Common myeloid progenitor, CD34-positive (primary cell): ENCODE measurements around the gene ERBIN.
"Not testable (repeated sequence)": the region's sequence is repeated elsewhere in the genome, so short reads cannot be mapped to it uniquely, and the experiment has no call there.

Experiments
- CTCF ChIA-PET: fragments of 350-600 bp; sonication (Branson Sonifier 250); formaldehyde crosslinking; loops from one replicate; lab custom pipeline; 2021; ENCODE audit warnings: antibody characterized with exemption; lab: Charles Lee
- POLR2A ChIA-PET: fragments of 350-600 bp; sonication (Branson Sonifier 250); formaldehyde crosslinking; loops from one replicate; lab custom pipeline; 2021; ENCODE audit warnings: antibody characterized with exemption; lab: Charles Lee
- DNase-seq, 3 donors: peaks; one replicate each; pipeline versions ENCODE4 v3.0.0 to v3.0.0-alpha.2; 2013
- H3K27ac ChIP-seq, 2 experiments: 1 replicate in 1 of 2; 2 replicates in 1 of 2; pipeline ENCODE4 v1.7.0; 2013; ENCODE audit warnings: inconsistent platforms in 2 of 2, low read length in 2 of 2, mild to moderate bottlenecking in 2 of 2, low read depth in 1 of 2, moderate library complexity in 1 of 2; ENCODE audit not compliant: severe bottlenecking in 2 of 2, insufficient read depth in 1 of 2, poor library complexity in 1 of 2
- H3K27me3 ChIP-seq, 5 experiments: replicated peaks in 2 of 5; 1 replicate in 3 of 5; 2 replicates in 2 of 5; pipeline versions ENCODE4 v1.6.1 to v1.7.0; 2013; ENCODE audit warnings: low read length in 4 of 5, mild to moderate bottlenecking in 2 of 5, moderate library complexity in 2 of 5, inconsistent platforms in 1 of 5; ENCODE audit not compliant: insufficient read depth in 5 of 5, control insufficient read depth in 4 of 5
- H3K36me3 ChIP-seq, 4 experiments: 1 replicate in 2 of 4; 2 replicates in 2 of 4; pipeline versions ENCODE4 v1.6.1 to v1.7.0; 2013; ENCODE audit warnings: low read length in 3 of 4, control low read depth in 1 of 4, mild to moderate bottlenecking in 1 of 4; ENCODE audit not compliant: control insufficient read depth in 4 of 4, insufficient read depth in 4 of 4
- H3K4me1 ChIP-seq, 4 experiments: 1 replicate in 3 of 4; 2 replicates in 1 of 4; pipeline versions ENCODE4 v1.6.1 to v1.7.1; 2013; ENCODE audit warnings: low read length in 3 of 4, mild to moderate bottlenecking in 3 of 4, control low read depth in 1 of 4, inconsistent platforms in 1 of 4, moderate library complexity in 1 of 4; ENCODE audit not compliant: control insufficient read depth in 4 of 4, insufficient read depth in 4 of 4; ENCODE audit errors: control extremely low read depth in 1 of 4
- H3K4me3 ChIP-seq, 7 experiments: 1 replicate in 4 of 7; 2 replicates in 3 of 7; pipeline versions ENCODE4 v1.5.1 to v1.7.0; 2013; ENCODE audit warnings: mild to moderate bottlenecking in 7 of 7, low read length in 6 of 7, moderate library complexity in 6 of 7, inconsistent platforms in 2 of 7, low read depth in 2 of 7, control low read depth in 1 of 7; ENCODE audit not compliant: insufficient read depth in 4 of 7, control insufficient read depth in 1 of 7; ENCODE audit errors: extremely low read depth in 1 of 7
- H3K9me3 ChIP-seq, 5 experiments: 1 replicate in 4 of 5; 2 replicates in 1 of 5; pipeline versions ENCODE4 v1.6.1 to v1.7.1; 2013; ENCODE audit warnings: low read length in 4 of 5, mild to moderate bottlenecking in 2 of 5, inconsistent platforms in 1 of 5, low read depth in 1 of 5, moderate library complexity in 1 of 5; ENCODE audit not compliant: control insufficient read depth in 4 of 5, insufficient read depth in 2 of 5; ENCODE audit errors: control extremely low read depth in 1 of 5
- WGBS: methylation state at CpG from one replicate; pipeline ENCODE4 v1.1.5; 2013; ENCODE audit not compliant: insufficient coverage; 5-methylcytosine and 5-hydroxymethylcytosine counted together

Gene ERBIN

GRCh38 chr5:65954200-65954599 is 27.8 kb downstream of the ERBIN start:
- POLR2A ChIA-PET = no interaction called here
- Histone ChIP-seq H3K9me3 (peaks cover 0 to 1% (median 0%) of the 10 kb centered on the region in 5 experiments), H3K36me3 (peaks cover 0 to 6% (median 2%) of the 10 kb centered on the region in 4 experiments), H3K4me1 (no peaks in the 10 kb centered on the region), H3K27ac (no peak overlapping the region), H3K4me3 (no peak overlapping the region), H3K27me3 (no peaks in the 10 kb centered on the region)
- CTCF ChIA-PET = no interaction called here
- 100% methylated on average over 2 of the region's 3 CpGs for WGBS
- no peak for DNase-seq

- POLR2A ChIA-PET = no interaction called here
- H3K4me1 ChIP-seq = no peaks in the 10 kb centered on the region
- DNase-seq = no peak
- CTCF ChIA-PET = no interaction called here
- peaks cover 0 to 6% (median 1%) of the 10 kb centered on the region in 4 experiments for H3K36me3 ChIP-seq
- no peak overlapping the region for H3K27ac ChIP-seq
- H3K27me3 ChIP-seq = no peaks in the 10 kb centered on the region
- peaks cover 0 to 1% (median 0%) of the 10 kb centered on the region in 5 experiments for H3K9me3 ChIP-seq
- 100% methylated on average over 2 of the region's 3 CpGs for WGBS
- H3K4me3 ChIP-seq = no peak overlapping the region
Observed at GRCh38 chr5:65955746-65956145, 29.4 kb downstream of the ERBIN start.

- POLR2A ChIA-PET, H3K27me3 ChIP-seq, H3K4me1 ChIP-seq, H3K27ac ChIP-seq, H3K9me3 ChIP-seq, H3K36me3 ChIP-seq, H3K4me3 ChIP-seq, CTCF ChIA-PET, DNase-seq: not testable (repeated sequence)
- WGBS = 96% methylated on average over 12 of the region's 30 CpGs
Observed at GRCh38 chr5:65957703-65958102, 31.3 kb downstream of the ERBIN start.

- ChIA-PET CTCF (interaction anchor here (1.1 kb wide), 1 partner anchor 19 kb away, joined by 3 read pairs; no protein-coding TSS in a partner anchor), POLR2A (no interaction called here)
- Histone ChIP-seq H3K27me3 (no peaks in the 10 kb centered on the region), H3K4me3 (no peak overlapping the region), H3K4me1 (peaks cover 0 to 5% (median 2%) of the 10 kb centered on the region in 4 experiments), H3K9me3 (peaks cover 0 to 1% (median 0%) of the 10 kb centered on the region in 5 experiments), H3K36me3 (peaks cover 0 to 3% (median under 1%) of the 10 kb centered on the region in 4 experiments), H3K27ac (no peak overlapping the region)
- peak in 2 of 3 donors; percentile 23 to 39 for DNase-seq
Observed at GRCh38 chr5:65961633-65962032, 35.3 kb downstream of the ERBIN start.

- Histone ChIP-seq H3K4me3 (no peak overlapping the region), H3K36me3 (no peaks in the 10 kb centered on the region), H3K27ac (no peak overlapping the region), H3K9me3 (no peaks in the 10 kb centered on the region), H3K27me3 (no peaks in the 10 kb centered on the region), H3K4me1 (peaks cover 0 to 13% (median 5%) of the 10 kb centered on the region in 4 experiments)
- WGBS = 100% methylated on average over 3 of the region's 7 CpGs
- peak in 2 of 3 donors; percentile 28 to 68 for DNase-seq
- ChIA-PET CTCF (interaction anchor here (1.0 to 1.2 kb wide), 2 partner anchors 39 to 206 kb away, joined by 3 read pairs; no protein-coding TSS in a partner anchor), POLR2A (no interaction called here)
Observed at GRCh38 chr5:65967288-65968066, 41.1 kb downstream of the ERBIN start.

GRCh38 chr5:65969539-65970393 is 43.4 kb downstream of the ERBIN start:
- peak in 2 of 3 donors; percentile 17 to 24 for DNase-seq
- peak overlapping the region in 1 of 2 experiments; percentile 49 for H3K27ac ChIP-seq
- H3K4me1 ChIP-seq = peaks cover 0 to 13% (median 5%) of the 10 kb centered on the region in 4 experiments
- POLR2A ChIA-PET = interaction anchor here (0.5 to 0.9 kb wide), 2 partner anchors 22 kb away, joined by 3 read pairs; no protein-coding TSS in a partner anchor
- no peaks in the 10 kb centered on the region for H3K9me3 ChIP-seq
- no peaks in the 10 kb centered on the region for H3K36me3 ChIP-seq
- H3K4me3 ChIP-seq = peak overlapping the region in 2 of 7 experiments; percentile 4 to 61
- WGBS = no CpG with 5 or more reads among the region's 2 CpGs
- CTCF ChIA-PET = interaction anchor here (0.6 to 1.5 kb wide), 3 partner anchors 10 to 143 kb away, joined by 3 to 4 read pairs (median 3); no protein-coding TSS in a partner anchor
- no peaks in the 10 kb centered on the region for H3K27me3 ChIP-seq
